8988T (cell line): ENCODE measurements around the gene RIMKLB.

Experiments
- DNase-seq: peaks from one replicate; pipeline ENCODE4 v3.0.0; 2011

Gene RIMKLB

GRCh38 chr12:8697476-8698131 is at the start of gene RIMKLB:
Gene RIMKLB, plus strand, starts transcription at chr12:8697991. Its CDS starts 15,876 bp downstream, at chr12:8713867.
- peak; percentile 57 for DNase-seq

DNA sequence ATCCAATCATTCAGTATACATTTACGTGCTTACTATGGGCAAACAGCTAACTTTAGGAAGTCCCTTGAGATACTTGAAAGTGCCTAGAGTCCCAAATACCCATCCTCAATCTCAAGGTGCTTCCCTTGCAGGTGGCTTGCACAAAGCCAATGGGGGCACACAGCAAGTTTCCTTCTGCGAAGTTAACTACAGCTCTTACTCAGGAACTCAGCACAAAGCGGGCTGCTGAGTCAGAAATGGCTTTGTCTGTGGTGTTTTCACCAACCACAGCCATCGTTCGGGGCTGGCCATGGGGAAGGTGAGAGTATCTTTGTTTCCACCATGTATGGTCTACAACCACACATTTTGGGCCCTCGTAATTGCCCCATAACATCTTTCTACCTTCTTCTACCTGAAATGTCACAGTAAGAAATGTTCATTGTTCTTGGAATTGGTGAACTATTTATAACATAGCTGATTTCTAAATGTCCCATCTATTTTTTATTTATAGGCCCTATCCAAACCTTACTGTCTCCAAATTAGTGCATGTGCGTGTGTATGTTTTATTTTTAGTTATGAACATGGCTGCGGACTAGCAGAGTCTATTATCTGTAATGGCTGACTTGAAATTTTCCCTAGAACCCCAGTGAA is 49.1 kb upstream of the RIMKLB start:
- DNase-seq = no peak

DNA sequence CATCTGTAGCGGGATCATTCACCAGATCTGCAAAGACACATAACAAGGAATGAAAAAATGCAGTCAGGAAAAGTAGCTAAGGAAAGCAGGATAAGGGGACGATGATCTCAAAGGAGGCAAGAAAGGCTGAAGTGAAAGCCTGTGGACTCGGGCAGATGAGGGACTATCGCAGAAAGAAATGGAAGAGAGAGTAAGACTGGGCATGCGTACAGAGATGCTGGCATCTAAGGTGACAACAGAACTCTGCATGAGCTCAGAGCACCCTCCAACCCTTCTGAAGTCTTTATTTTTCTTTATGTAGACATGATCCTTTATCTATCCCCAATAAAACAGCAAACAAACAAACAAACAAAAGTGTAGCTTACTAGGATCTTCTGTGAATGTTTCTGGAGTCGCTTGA is 42.4 kb upstream of the RIMKLB start:
- DNase-seq = no peak

- no peak for DNase-seq
Measured at GRCh38 chr12:8658346-8658745, 39.4 kb upstream of the RIMKLB start.

DNA sequence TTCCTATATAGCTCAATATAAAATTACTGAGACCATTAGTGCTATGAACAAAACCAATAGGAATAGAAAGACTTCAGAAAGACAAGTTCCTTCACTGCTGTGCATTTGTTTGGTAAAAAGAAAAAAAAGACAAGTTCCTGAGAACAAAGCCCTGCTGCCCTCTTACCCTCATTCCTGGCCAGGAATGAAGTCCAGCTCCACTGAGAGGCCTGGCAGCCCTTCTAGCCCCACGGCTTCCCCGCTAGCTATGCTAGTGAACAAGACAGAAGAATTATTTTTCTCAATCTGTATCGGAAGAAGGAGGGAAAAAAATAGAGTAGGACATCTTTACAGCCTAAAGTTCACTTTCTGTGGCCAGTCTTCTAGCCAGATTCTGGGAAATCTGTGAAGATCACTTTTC is 36.8 kb upstream of the RIMKLB start:
- DNase-seq = no peak

DNA sequence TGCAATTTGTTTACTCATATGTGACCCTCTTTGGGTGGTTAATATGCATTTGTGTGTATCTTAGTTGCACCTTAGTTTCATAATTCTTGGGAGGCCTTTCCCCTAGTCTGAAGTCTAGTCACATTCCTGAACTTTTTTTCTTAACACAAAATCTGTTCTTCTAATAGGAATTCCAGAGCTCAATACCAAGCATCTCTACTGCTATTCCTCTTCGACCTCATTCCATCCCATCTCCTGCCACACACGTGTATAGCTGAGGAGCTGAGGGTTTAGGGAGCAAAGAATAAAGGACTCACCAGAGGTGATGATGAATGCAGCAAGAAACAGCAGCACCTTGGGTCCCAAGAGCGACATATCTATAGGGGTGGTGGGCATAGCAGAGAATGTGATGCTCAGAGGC is 36.0 kb upstream of the RIMKLB start:
- no peak for DNase-seq

- no peak for DNase-seq
Measured at GRCh38 chr12:8662593-8662992, 35.2 kb upstream of the RIMKLB start, which contains the start of gene MFAP5. Gene MFAP5, minus strand, starts transcription at chr12:8662826. Its CDS starts 722 bp downstream, at chr12:8662104.

GRCh38 chr12:8664228-8664913 is 33.4 kb upstream of the RIMKLB start:
- no peak for DNase-seq

- no peak for DNase-seq
Measured at GRCh38 chr12:8665759-8666158, 32.0 kb upstream of the RIMKLB start.

- DNase-seq = no peak
Measured at GRCh38 chr12:8667270-8667669, 30.5 kb upstream of the RIMKLB start.

DNA sequence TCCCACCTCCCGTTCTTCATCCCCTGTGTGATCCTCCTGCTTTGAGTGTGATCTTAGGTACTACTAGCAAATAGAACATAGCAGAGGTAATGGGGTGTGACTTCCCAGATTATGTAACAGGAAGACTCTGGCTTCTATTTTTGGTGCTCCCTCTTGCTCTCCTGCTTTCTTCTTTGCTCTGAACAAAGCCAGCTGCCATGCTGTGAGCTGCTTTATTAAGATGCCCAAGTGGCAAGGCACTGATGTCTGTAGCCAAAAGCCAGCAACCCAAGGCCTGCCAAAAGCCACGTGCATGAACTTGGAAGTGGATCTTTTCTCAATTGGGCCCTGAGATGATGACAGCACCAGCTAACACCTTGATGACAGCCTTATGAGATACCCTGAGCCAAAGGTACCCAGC is 29.4 kb upstream of the RIMKLB start:
- DNase-seq = no peak

- DNase-seq = no peak
Measured at GRCh38 chr12:8672381-8672780, 25.4 kb upstream of the RIMKLB start.

- DNase-seq = no peak
Measured at GRCh38 chr12:8675591-8676036, 22.2 kb upstream of the RIMKLB start.

DNA sequence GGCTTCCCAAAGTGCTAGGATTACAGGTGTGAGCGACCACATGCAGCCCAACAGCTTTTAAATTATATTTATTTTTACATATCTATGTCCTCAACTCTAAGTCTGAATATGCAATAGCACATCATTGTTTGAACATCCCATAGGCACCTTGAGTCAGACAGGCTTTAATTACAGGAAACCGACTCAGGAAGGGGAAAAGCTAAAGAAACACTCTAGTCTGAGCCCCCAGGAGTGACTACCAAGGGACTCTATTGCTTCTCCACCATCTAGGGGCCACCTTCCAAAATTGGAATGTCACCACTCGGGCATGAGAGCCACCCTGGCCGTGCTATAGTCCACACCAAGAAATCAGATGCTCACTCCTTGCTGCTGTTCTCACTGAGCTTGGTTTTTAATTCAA is 21.1 kb upstream of the RIMKLB start:
- no peak for DNase-seq

GRCh38 chr12:8677362-8677761 is 20.4 kb upstream of the RIMKLB start:
- no peak for DNase-seq

- no peak for DNase-seq
Measured at GRCh38 chr12:8678661-8679111, 19.1 kb upstream of the RIMKLB start.

DNA sequence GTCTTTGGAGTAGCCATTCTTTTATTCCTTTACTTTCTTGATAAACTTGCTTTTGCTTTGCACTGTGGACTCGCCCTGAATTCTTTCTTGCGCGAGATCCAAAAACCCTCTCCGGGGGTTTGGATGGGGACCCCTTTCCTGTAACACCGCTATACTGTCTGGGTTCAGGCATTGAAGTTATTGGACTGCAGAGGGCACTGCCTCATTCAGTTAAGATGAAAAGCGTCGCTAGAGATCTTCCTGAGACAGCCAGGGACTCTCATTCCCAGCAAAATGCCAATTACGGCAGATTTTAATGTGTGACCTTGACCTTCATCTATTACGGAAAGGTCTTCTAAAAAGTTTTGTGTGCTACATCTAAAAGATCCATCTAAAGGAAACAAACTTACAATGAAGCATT is 17.3 kb upstream of the RIMKLB start:
- DNase-seq = no peak

- no peak for DNase-seq
Measured at GRCh38 chr12:8681129-8681884, 16.5 kb upstream of the RIMKLB start.

DNA sequence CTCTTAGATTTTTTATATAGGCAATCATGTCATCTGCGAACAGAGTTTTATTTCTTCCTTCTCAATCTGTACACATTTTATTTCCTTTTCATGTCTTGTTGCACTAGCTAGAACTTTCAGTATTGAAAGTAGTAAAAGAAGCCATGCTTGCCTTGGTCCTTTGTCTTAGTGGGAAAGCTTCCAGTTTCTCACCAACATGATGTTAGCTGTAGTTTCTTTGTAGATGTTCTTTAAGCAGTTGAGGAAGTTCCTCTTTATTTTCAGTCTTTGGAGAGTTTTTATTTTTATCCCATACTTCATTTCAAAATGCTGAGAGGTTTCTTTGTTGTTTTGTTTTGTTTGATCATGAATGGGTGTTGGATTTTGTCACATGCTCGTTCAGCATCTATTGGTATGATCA is 12.7 kb upstream of the RIMKLB start:
- DNase-seq = no peak

GRCh38 chr12:8687846-8688601 is 9.8 kb upstream of the RIMKLB start:
- no peak for DNase-seq

GRCh38 chr12:8689681-8690080 is 8.1 kb upstream of the RIMKLB start:
- DNase-seq = no peak

- DNase-seq = no peak
Measured at GRCh38 chr12:8692573-8692972, 5.2 kb upstream of the RIMKLB start.

DNA sequence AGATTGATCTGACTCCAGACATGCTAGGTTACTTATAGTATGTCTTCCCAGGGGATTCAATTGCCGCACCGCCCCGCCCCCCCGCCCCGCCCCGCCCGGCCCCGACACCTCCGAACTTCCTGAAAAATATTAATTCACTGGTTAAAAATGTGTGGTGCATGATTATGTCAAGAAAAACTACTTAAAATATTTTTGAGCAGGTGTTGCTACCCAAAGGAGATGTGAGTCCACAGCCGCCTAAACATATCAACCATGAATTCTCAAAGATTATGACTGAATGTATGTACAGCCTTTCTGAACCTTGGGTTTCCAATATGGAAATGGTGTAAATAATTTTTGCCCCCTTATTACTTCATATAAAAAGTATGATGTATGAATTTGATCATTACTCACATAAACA is 2.7 kb upstream of the RIMKLB start:
- DNase-seq = no peak
